Activated T-helper 1 cell treated with anti-CD3 and anti-CD28 coated beads, Interleukin-12 subunit alpha, Interleukin-12 subunit beta, Interleukin-2, Interleukin-4 antibody, amounts not matched to agents 30 ng/mL and 10 ng/mL and 1 ng/mL, durations not matched to agents 14 hours and 24 hours and 36 hours (primary cell): Measurements from ENCODE around the gene CFAP58. TPM values are rescaled to one million over a fixed set of nuclear protein-coding genes. Genes with fewer than 3 reads are reported as not detected.
"Not testable (repeated sequence)": the region's sequence is repeated elsewhere in the genome, so short reads cannot be mapped to it uniquely, and the experiment has no call there.

Source experiments
- DNase-seq: peaks from one replicate; pipeline ENCODE4 v3.0.0; 2021; ENCODE audit warnings: low spot score
- H3K27ac Mint-ChIP-seq: one replicate; pipeline ENCODE4 v1.8.0; 2021; ENCODE audit warnings: mild to moderate bottlenecking, mixed read lengths
- H3K27me3 Mint-ChIP-seq: one replicate; pipeline ENCODE4 v1.8.0; 2022; ENCODE audit warnings: mild to moderate bottlenecking, moderate library complexity, mixed read lengths; ENCODE audit not compliant: insufficient read depth
- H3K36me3 Mint-ChIP-seq: one replicate; pipeline ENCODE4 v1.8.0; 2021; ENCODE audit warnings: low read depth, mixed read lengths
- H3K4me1 Mint-ChIP-seq: one replicate; pipeline ENCODE4 v1.8.0; 2021; ENCODE audit warnings: low read depth, mixed read lengths
- H3K4me3 Mint-ChIP-seq: one replicate; pipeline ENCODE4 v1.8.0; 2021; ENCODE audit warnings: mild to moderate bottlenecking, moderate library complexity, mixed read lengths
- H3K9me3 Mint-ChIP-seq: one replicate; pipeline ENCODE4 v1.8.0; 2021; ENCODE audit warnings: mixed read lengths
- intact Hi-C: fragments of 100-400 bp; cut with micrococcal nuclease; formaldehyde crosslinking; loops from one replicate; pipeline ENCODE4 v1.15.1; 2024
- total RNA-seq: library from RNA; stranded (reverse); gene quantifications from 2 replicates; pipeline ENCODE4 v1.2.3, GENCODE V29; 2022

Gene CFAP58
- total RNA-seq, 1 donor from 2014 or later, result 0.08 TPM

- intact Hi-C loops, result no loop called here
- Mint-ChIP-seq H3K9me3 (no peaks in the 10 kb centered on the region), H3K27me3 (no peaks in the 10 kb centered on the region), H3K36me3 (no peaks in the 10 kb centered on the region), H3K4me1 (no peaks in the 10 kb centered on the region), H3K27ac (no peak overlapping the region), H3K4me3 (no peak overlapping the region)
- DNase-seq, result no peak
Measured at GRCh38 chr10:104447331-104447730, 93.7 kb downstream of the CFAP58 start.

- no peak overlapping the region for H3K27ac Mint-ChIP-seq
- DNase-seq, result no peak
- intact Hi-C loops, result no loop called here
- no peak overlapping the region for H3K4me3 Mint-ChIP-seq
- no peaks in the 10 kb centered on the region for H3K9me3 Mint-ChIP-seq
- no peaks in the 10 kb centered on the region for H3K4me1 Mint-ChIP-seq
- no peaks in the 10 kb centered on the region for H3K36me3 Mint-ChIP-seq
- peaks cover 2% of the 10 kb centered on the region for H3K27me3 Mint-ChIP-seq
Measured at GRCh38 chr10:104447906-104448305, 94.3 kb downstream of the CFAP58 start.

- no peak overlapping the region for H3K4me3 Mint-ChIP-seq
- intact Hi-C loops, result no loop called here
- no peak overlapping the region for H3K27ac Mint-ChIP-seq
- no peaks in the 10 kb centered on the region for H3K9me3 Mint-ChIP-seq
- DNase-seq, result no peak
- H3K4me1 Mint-ChIP-seq, result no peaks in the 10 kb centered on the region
- no peaks in the 10 kb centered on the region for H3K36me3 Mint-ChIP-seq
- peaks cover 3% of the 10 kb centered on the region for H3K27me3 Mint-ChIP-seq
Measured at GRCh38 chr10:104449391-104449790, 95.8 kb downstream of the CFAP58 start.

GRCh38 chr10:104450490-104450889 is 96.9 kb downstream of the CFAP58 start:
- no peaks in the 10 kb centered on the region for H3K36me3 Mint-ChIP-seq
- H3K27ac Mint-ChIP-seq, result no peak overlapping the region
- intact Hi-C loops, result no loop called here
- H3K27me3 Mint-ChIP-seq, result peaks cover 5% of the 10 kb centered on the region
- no peaks in the 10 kb centered on the region for H3K9me3 Mint-ChIP-seq
- H3K4me3 Mint-ChIP-seq, result no peak overlapping the region
- no peaks in the 10 kb centered on the region for H3K4me1 Mint-ChIP-seq
- no peak for DNase-seq

DNA sequence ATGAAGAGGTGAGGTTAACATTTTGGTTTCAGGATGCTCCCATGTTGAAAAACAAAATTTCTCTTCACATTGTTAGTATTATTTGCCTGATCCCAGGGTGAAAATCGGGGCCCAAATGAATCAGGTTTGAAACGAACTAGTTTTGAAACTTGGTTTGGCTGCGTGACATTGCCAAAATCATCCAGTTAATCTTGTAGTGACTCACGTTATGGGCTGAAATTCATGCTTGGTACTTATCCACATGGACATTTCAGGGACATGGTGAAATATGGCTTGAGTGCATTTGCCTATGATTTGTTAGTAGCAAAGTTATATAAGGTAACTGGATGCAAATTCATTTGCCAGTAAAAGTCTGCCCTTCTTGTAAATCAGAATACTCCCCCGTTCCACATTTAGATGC is 97.3 kb downstream of the CFAP58 start:
- peaks cover 9% of the 10 kb centered on the region for H3K27me3 Mint-ChIP-seq
- intact Hi-C loops, result no loop called here
- H3K4me3 Mint-ChIP-seq, result no peak overlapping the region

DNA sequence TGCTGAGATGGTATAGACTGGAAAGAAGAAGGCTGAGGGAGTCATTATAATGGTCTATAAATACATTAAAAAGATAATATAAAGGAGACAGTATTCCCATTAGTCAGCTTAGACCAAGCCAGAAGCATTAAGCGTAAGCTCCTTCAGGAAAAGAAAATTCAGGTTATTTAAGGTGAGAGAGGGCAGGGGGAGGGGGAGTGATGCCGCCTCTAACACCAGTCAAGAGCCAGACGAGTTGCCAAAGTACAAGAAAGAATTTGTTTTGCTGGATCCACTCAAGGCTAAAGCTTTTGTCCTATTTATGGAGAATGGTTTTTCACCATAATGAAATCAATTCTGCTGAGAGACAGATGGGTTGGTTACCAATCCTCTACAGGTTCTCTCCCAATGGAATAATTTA is 99.3 kb downstream of the CFAP58 start:
- peaks cover 9% of the 10 kb centered on the region for H3K27me3 Mint-ChIP-seq
- H3K36me3 Mint-ChIP-seq, result no peaks in the 10 kb centered on the region
- no peaks in the 10 kb centered on the region for H3K9me3 Mint-ChIP-seq
- intact Hi-C loops, result no loop called here
- H3K27ac Mint-ChIP-seq, result no peak overlapping the region
- no peak for DNase-seq
- no peaks in the 10 kb centered on the region for H3K4me1 Mint-ChIP-seq
- no peak overlapping the region for H3K4me3 Mint-ChIP-seq

More for the DNA sequence above, 97.3 kb downstream of the CFAP58 start:
- DNase-seq, result no peak
- Mint-ChIP-seq H3K9me3 (no peaks in the 10 kb centered on the region), H3K4me1 (no peaks in the 10 kb centered on the region), H3K36me3 (no peaks in the 10 kb centered on the region), H3K27ac (no peak overlapping the region)

DNA sequence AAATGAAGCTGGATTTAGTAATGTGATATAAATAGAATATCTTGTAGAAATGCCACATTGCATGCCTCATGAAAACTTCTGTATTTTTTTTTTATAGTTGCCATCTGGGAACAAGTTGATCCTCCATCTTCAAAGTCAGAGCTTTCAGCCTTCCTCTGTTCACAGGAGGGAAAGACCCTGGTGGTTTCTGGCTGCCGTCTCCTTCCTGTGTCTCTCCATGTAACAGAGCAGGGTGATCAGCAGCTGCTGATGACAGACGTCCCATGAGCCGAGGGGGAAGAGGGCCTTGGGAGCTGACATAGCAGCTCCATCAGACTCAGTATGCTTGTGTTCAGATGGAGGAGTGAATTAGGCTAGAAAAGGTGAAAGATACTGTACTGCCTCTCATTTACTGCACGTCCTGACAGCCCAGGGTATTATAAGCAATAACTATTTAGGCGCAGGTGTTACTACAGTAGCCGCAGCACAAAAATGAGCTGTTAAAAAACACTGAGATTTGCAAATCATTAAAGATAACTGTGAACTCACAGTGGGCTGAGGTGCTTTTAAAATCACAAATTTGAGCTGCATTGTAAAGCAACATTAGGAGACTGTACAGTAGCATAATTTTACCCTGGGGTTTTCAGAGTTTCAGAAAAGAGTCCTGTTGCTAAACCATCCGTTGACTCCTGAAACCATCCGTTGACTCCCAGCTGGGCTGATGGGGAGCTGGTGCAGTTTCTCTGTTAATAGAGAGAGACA is 103.3 kb downstream of the CFAP58 start:
- no peaks in the 10 kb centered on the region for H3K36me3 Mint-ChIP-seq
- H3K9me3 Mint-ChIP-seq, result no peaks in the 10 kb centered on the region
- no peak overlapping the region for H3K27ac Mint-ChIP-seq
- intact Hi-C loops, result no loop called here
- H3K27me3 Mint-ChIP-seq, result peaks cover 10% of the 10 kb centered on the region
- no peak overlapping the region for H3K4me3 Mint-ChIP-seq
- no peaks in the 10 kb centered on the region for H3K4me1 Mint-ChIP-seq
- no peak for DNase-seq

DNA sequence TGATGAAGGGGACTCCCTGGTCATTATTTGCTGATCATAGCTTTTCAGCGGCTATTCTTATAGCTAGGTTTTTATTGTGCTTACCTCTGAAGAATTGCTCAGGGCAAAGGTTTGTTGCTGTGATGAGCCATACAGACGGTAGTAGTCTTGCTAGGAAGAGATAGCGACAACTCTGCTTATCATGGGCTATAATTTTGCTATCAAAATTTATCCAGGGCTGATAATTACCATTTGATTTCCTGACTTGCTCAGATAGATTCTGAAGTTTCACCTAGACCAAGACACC is 103.9 kb downstream of the CFAP58 start:
- H3K36me3 Mint-ChIP-seq, result no peaks in the 10 kb centered on the region
- peaks cover 10% of the 10 kb centered on the region for H3K27me3 Mint-ChIP-seq
- H3K27ac Mint-ChIP-seq, result no peak overlapping the region
- intact Hi-C loops, result no loop called here
- H3K9me3 Mint-ChIP-seq, result no peaks in the 10 kb centered on the region
- no peak for DNase-seq
- H3K4me3 Mint-ChIP-seq, result no peak overlapping the region
- no peaks in the 10 kb centered on the region for H3K4me1 Mint-ChIP-seq

GRCh38 chr10:104465575-104465974 is 111.9 kb downstream of the CFAP58 start:
- H3K27me3 Mint-ChIP-seq, H3K4me1 Mint-ChIP-seq, H3K4me3 Mint-ChIP-seq, DNase-seq, H3K27ac Mint-ChIP-seq, intact Hi-C loops, H3K36me3 Mint-ChIP-seq: not testable (repeated sequence)
- H3K9me3 Mint-ChIP-seq, result peaks cover 11% of the 10 kb centered on the region

GRCh38 chr10:104468818-104469217 is 115.2 kb downstream of the CFAP58 start:
- not testable (repeated sequence) for H3K9me3 Mint-ChIP-seq

DNA sequence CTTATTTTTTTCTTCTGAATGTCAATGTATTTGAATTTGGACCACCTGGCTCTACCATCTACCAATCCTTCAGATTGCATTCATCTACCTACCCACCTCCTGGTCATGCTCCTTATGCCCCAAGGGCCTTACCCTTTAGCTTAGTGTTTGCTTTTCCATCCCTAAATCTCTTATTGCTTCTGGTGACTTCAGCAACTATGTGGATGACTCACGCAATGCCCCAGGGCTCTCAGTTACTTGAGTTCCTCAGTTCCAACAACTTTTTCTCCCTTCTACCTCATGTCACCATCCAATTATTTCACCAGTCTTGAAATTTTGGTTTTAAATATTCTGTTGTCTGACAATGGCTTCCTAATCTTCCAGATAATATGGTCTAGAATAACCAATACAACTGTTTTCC is 118.9 kb downstream of the CFAP58 start:
- no peaks in the 10 kb centered on the region for H3K36me3 Mint-ChIP-seq
- H3K4me3 Mint-ChIP-seq, result no peak overlapping the region
- peaks cover 4% of the 10 kb centered on the region for H3K27me3 Mint-ChIP-seq
- H3K4me1 Mint-ChIP-seq, result no peaks in the 10 kb centered on the region
- no peaks in the 10 kb centered on the region for H3K9me3 Mint-ChIP-seq
- intact Hi-C loops, result no loop called here
- H3K27ac Mint-ChIP-seq, result no peak overlapping the region
- no peak for DNase-seq

More at GRCh38 chr10:104468818-104469217, 115.2 kb downstream of the CFAP58 start:
- DNase-seq, H3K4me3 Mint-ChIP-seq, H3K4me1 Mint-ChIP-seq, intact Hi-C loops, H3K27me3 Mint-ChIP-seq, H3K27ac Mint-ChIP-seq, H3K36me3 Mint-ChIP-seq: not testable (repeated sequence)

DNA sequence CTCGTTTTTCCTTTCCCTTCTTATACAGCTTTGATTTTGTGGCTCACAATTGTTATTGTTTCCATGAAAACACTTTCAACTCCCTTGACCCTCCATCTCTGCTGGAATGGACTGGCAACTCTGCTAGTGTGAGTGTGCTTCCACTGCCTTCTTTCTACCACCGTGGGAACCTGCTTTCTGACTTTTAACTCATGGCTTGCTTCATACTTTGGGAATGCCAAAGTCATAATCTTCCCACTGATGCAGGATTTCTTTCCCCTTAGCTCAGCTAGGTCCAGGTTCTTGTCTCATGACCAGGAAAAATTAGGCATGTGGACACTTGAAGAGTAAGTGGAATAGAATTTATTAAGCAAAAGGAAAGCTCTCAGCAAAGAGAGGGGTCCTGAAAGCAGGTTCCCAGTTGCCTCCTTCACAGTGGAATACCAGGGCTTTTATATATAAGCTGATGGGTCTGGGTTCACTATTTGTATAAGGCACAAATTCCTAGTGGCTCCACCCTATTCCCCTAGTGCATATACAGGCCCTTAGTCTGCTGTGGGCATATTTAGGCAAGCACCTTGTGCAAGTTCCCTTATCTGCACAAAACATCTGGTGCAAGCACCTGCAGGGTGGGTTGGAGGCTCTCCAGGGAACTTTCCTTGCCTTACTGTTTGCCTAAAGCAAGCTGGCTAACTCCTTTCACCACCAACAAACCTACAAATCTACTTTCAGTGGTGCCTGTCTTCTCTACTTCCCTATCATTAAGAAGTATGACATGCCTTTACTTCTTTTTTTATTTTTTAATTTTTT is 119.5 kb downstream of the CFAP58 start:
- Mint-ChIP-seq H3K36me3 (no peaks in the 10 kb centered on the region), H3K4me1 (no peaks in the 10 kb centered on the region), H3K27me3 (peaks cover 4% of the 10 kb centered on the region), H3K4me3 (no peak overlapping the region), H3K9me3 (no peaks in the 10 kb centered on the region), H3K27ac (no peak overlapping the region)
- DNase-seq, result no peak
- intact Hi-C loops, result no loop called here

DNA sequence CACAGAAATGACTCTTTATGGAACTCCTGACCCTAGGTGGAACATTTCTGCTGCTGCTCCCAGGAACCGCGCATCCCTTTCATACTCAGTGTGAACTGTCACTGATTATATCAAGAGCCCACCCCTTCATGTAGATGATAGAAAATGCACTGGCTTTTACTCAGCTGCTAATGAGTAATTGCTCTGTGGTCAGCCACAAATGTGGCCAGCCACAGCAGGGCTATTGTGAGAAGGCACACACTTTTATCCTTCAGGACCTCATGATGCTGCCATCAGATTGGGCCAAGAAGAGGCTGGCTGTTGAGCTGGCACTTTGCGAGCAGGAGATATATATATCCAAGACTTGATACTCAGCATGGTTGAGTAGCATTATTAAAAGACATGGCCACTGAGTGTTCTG is 124.7 kb downstream of the CFAP58 start:
- no peaks in the 10 kb centered on the region for H3K9me3 Mint-ChIP-seq
- intact Hi-C loops, result no loop called here
- H3K27ac Mint-ChIP-seq, result no peak overlapping the region
- peaks cover 2% of the 10 kb centered on the region for H3K27me3 Mint-ChIP-seq
- H3K4me3 Mint-ChIP-seq, result no peak overlapping the region
- DNase-seq, result no peak
- H3K36me3 Mint-ChIP-seq, result no peaks in the 10 kb centered on the region
- H3K4me1 Mint-ChIP-seq, result no peaks in the 10 kb centered on the region
